Fibroblast of pulmonary artery (primary cell): Measurements from ENCODE around the gene TMEFF1.

ENCODE experiments used
- DNase-seq: peaks from one replicate; pipeline ENCODE4 v3.0.0-alpha.2; 2010; ENCODE audit warnings: low read depth
- H3K4me3 ChIP-seq: replicated peaks from 2 replicates; pipeline ENCODE4 v1.5.1; 2011; ENCODE audit warnings: low read depth, mild to moderate bottlenecking, control low read depth, low read length, moderate library complexity
- CTCF ChIP-seq: IDR thresholded peaks from 2 replicates; pipeline ENCODE4 v1.5.1; 2011; ENCODE audit warnings: mild to moderate bottlenecking, control low read depth, low read length, inconsistent platforms; ENCODE audit errors: missing control alignments

TMEFF1 gene

GRCh38 chr9:100472788-100473275 lies at the start of gene TMEFF1:
Gene TMEFF1, plus strand, starts transcription at chr9:100473149. Its CDS starts 396 bp downstream, at chr9:100473545.
- H3K4me3 ChIP-seq = peak within 1 kb of the TSS; percentile 63
- TF ChIP-seq CTCF = no peak
- peak; percentile 8 for DNase-seq

GRCh38 chr9:100425758-100426157 lies 47.2 kb upstream of the TMEFF1 start:
- DNase-seq = no peak
- H3K4me3 ChIP-seq = no peak overlapping the region
- TF ChIP-seq CTCF = no peak

- DNase-seq = no peak
- peak overlapping the region; percentile 70 for H3K4me3 ChIP-seq
- no peak for TF ChIP-seq CTCF
These were observed 46.8 kb upstream of the TMEFF1 start for GRCh38 chr9:100426189-100426529.

GRCh38 chr9:100426530-100427365 lies 46.2 kb upstream of the TMEFF1 start, which contains the start of gene MSANTD3:
Gene MSANTD3, plus strand, starts transcription at chr9:100427143. Its CDS starts 14,796 bp downstream, at chr9:100441939.
- peak within 1 kb of the TSS; percentile 77 for H3K4me3 ChIP-seq
- peak; percentile 63 for DNase-seq
- TF ChIP-seq CTCF = no peak

- DNase-seq = peak; percentile 69
- H3K4me3 ChIP-seq = peak overlapping the region; percentile 77
- no peak for TF ChIP-seq CTCF
These were observed 45.3 kb upstream of the TMEFF1 start for GRCh38 chr9:100427366-100428263.

GRCh38 chr9:100428871-100429654 lies 43.9 kb upstream of the TMEFF1 start:
- TF ChIP-seq CTCF = no peak
- H3K4me3 ChIP-seq = peak overlapping the region; percentile 77
- DNase-seq = peak; percentile 99
